ENCODE results near the gene SAP30. TPM values are rescaled to one million over a fixed set of nuclear protein-coding genes. Genes with fewer than 3 reads are reported as not detected.

Gene SAP30
- total RNA-seq, 1 donor from 2014 or later: 11.6 TPM

- Histone ChIP-seq H3K36me3 (ENCODE audit: control insufficient read depth, insufficient read depth, low read length) (no peaks in the 10 kb centered on the region), H3K27me3 (ENCODE audit: control insufficient read depth, insufficient read depth, low read length) (no peaks in the 10 kb centered on the region), H3K4me3 (ENCODE audit: low read depth, low read length) (no peak overlapping the region)
- no peak for DNase-seq (ENCODE audit: low read depth)
- TF ChIP-seq CTCF (IDR thresholded peaks at IDR 0.05; ENCODE audit: insufficient read depth, low read length, poor library complexity, severe bottlenecking): no peak
Measured at GRCh38 chr4:173343832-173344397, 26.8 kb upstream of the SAP30 start.

DNA sequence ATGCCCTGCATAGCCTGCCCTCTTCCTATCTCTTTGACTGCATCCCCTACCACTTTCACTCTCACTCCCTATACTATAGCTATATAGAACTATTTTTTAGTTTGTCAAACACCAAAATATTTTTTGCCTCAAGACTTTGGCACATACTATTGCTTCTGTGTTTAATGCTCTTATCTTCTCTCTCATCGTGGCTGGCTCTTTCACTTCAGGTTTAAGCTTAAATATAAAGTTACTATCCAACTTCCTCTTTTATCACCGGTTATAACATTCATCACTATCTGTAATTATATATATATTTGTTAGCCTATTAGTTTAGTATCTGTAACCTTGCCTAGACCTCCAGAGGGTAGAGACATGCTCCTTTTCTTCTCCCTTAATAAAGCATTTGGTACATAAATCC lies 25.1 kb upstream of the SAP30 start:
- DNase-seq (ENCODE audit: low read depth): no peak
- H3K27me3 ChIP-seq (ENCODE audit: control insufficient read depth, insufficient read depth, low read length): no peaks in the 10 kb centered on the region
- H3K36me3 ChIP-seq (ENCODE audit: control insufficient read depth, insufficient read depth, low read length): no peaks in the 10 kb centered on the region
- H3K4me3 ChIP-seq (ENCODE audit: low read depth, low read length): no peak overlapping the region
- TF ChIP-seq CTCF (IDR thresholded peaks at IDR 0.05; ENCODE audit: insufficient read depth, low read length, poor library complexity, severe bottlenecking): no peak

DNA sequence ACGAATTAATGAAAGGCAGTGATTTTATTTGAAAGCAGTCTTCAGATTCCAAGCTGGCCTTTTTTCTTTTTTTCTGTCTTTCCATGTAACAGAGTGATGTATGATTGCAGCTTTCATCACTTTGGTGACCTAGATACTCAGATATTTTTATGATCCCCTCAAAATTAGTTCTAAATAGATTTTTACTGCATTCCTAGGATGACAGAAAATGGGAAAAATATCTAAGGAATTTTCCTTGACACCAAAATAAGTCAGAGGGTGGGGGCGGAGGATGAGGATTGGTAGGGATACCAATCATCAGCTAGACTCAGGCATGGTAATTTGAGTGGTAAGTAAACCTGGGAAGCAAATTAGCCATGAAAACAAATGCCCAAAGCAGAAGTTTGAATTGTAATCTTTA lies 24.7 kb upstream of the SAP30 start:
- Histone ChIP-seq H3K27me3 (ENCODE audit: control insufficient read depth, insufficient read depth, low read length) (no peaks in the 10 kb centered on the region), H3K4me3 (ENCODE audit: low read depth, low read length) (no peak overlapping the region), H3K36me3 (ENCODE audit: control insufficient read depth, insufficient read depth, low read length) (no peaks in the 10 kb centered on the region)
- TF ChIP-seq CTCF (IDR thresholded peaks at IDR 0.05; ENCODE audit: insufficient read depth, low read length, poor library complexity, severe bottlenecking): no peak
- no peak for DNase-seq (ENCODE audit: low read depth)

DNA sequence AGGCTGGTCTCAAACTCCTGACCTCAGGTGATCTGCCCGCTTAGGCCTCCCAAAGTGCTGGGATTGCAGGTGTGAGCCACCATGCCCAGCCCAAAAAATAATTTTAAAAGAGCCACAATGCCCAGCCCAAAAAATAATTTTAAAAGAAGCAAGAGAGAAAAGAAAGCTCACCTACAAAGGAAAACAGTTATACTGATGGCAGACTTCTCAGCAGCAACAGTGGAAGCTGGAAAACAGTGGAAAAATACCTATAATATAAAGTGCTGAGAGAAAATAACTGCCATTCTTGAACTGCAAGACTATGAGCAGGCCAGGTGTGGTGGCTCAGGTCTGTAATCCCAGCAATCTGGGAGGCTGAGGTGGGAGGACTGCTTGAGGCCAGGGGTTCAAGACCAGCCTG lies 23.3 kb upstream of the SAP30 start:
- no peak for TF ChIP-seq CTCF (IDR thresholded peaks at IDR 0.05; ENCODE audit: insufficient read depth, low read length, poor library complexity, severe bottlenecking)

DNA sequence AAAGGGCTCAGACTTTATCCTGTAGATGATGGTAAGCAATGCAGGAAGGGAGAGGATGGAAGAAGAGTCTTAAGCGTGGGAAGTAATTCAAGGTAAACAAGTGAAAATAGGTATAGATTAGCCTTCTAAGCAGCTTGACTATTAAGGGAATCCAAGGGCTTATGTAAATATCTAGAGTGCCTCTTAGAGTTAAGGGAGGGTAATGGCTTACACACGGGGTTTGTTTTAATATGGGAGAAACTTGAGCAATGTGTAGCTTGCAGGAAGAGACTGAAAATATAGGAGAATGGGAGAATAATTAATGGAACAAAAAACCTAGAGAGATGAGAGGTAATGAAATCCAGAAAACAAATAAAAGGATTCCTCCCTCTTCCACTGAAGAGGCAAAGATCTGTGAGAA lies 12.8 kb upstream of the SAP30 start:
- Histone ChIP-seq H3K27me3 (ENCODE audit: control insufficient read depth, insufficient read depth, low read length) (no peaks in the 10 kb centered on the region), H3K4me3 (ENCODE audit: low read depth, low read length) (no peak overlapping the region), H3K36me3 (ENCODE audit: control insufficient read depth, insufficient read depth, low read length) (no peaks in the 10 kb centered on the region)
- DNase-seq (ENCODE audit: low read depth): no peak
- no peak for TF ChIP-seq CTCF (IDR thresholded peaks at IDR 0.05; ENCODE audit: insufficient read depth, low read length, poor library complexity, severe bottlenecking)

More for the DNA sequence above, 23.3 kb upstream of the SAP30 start:
- no peaks in the 10 kb centered on the region for H3K27me3 ChIP-seq (ENCODE audit: control insufficient read depth, insufficient read depth, low read length)
- no peak overlapping the region for H3K4me3 ChIP-seq (ENCODE audit: low read depth, low read length)
- H3K36me3 ChIP-seq (ENCODE audit: control insufficient read depth, insufficient read depth, low read length): no peaks in the 10 kb centered on the region
- no peak for DNase-seq (ENCODE audit: low read depth)

DNA sequence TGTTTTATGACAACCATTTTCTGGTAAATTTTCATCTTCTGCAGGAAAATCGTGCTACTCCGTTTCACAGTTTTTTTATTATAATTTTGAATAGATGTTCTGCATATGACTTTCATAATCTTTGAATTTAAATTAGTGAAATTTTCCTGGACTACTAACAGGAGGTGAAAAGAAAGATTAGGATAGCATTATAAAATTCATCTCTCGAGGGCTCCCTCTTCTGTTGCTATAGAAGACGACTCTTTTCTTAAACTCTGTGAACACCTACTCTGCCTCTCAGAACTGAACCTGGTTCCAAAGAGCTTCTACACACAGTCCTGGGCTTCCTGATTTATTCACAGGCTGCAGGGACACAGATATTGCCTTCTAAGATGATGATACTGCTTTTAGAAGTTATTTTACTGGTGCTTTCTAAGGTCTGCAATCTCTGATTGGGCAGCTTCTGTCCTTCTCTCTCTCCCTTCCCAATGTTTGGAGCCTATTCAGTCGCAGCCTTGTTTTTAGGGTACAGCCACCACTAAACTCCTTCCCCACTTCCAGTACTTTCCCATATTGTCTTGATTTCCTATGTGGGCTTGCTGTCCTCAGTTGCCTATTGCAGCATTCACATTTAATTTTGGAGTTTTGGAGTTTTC lies 10.1 kb upstream of the SAP30 start:
- DNase-seq (ENCODE audit: low read depth): no peak
- Histone ChIP-seq H3K27me3 (ENCODE audit: control insufficient read depth, insufficient read depth, low read length) (no peaks in the 10 kb centered on the region), H3K36me3 (ENCODE audit: control insufficient read depth, insufficient read depth, low read length) (no peaks in the 10 kb centered on the region), H3K4me3 (ENCODE audit: low read depth, low read length) (no peak overlapping the region)
- peak; percentile 37 for TF ChIP-seq CTCF (IDR thresholded peaks at IDR 0.05; ENCODE audit: insufficient read depth, low read length, poor library complexity, severe bottlenecking)
